Activated T-helper 17 cell treated with anti-CD3 and anti-CD28 coated beads, Interleukin-2, amount 50 U/mL, for 72 hours (primary cell): ENCODE measurements around the gene AGBL4. TPM values are rescaled to one million over a fixed set of nuclear protein-coding genes. Genes with fewer than 3 reads are reported as not detected.

Experiments
- ATAC-seq: fragments of 150-1000 bp; cut with Tn5 transposase; replicated peaks from 2 replicates; pipeline ENCODE4 v1.10.0; 2021; ENCODE audit warnings: mild to moderate bottlenecking, moderate library complexity
- H3K27ac Mint-ChIP-seq: one replicate; pipeline ENCODE4 v1.8.0; 2022; ENCODE audit warnings: mixed read lengths
- H3K27me3 Mint-ChIP-seq: one replicate; pipeline ENCODE4 v1.8.0; 2022; ENCODE audit warnings: mixed read lengths
- H3K36me3 Mint-ChIP-seq: one replicate; pipeline ENCODE4 v1.8.0; 2022; ENCODE audit warnings: low read depth, mild to moderate bottlenecking, mixed read lengths
- H3K4me1 Mint-ChIP-seq: one replicate; pipeline ENCODE4 v1.8.0; 2022; ENCODE audit warnings: mixed read lengths
- H3K4me3 Mint-ChIP-seq: one replicate; pipeline ENCODE4 v1.8.0; 2022; ENCODE audit warnings: mild to moderate bottlenecking, mixed read lengths
- H3K9me3 Mint-ChIP-seq: one replicate; pipeline ENCODE4 v1.8.0; 2022; ENCODE audit warnings: mixed read lengths
- total RNA-seq, 2 donors: library from RNA; stranded (reverse); gene quantifications; one replicate each; pipeline ENCODE4 v1.2.3, GENCODE V29; 2022

Gene AGBL4
- total RNA-seq, 2 donors from 2014 or later = not detected

DNA sequence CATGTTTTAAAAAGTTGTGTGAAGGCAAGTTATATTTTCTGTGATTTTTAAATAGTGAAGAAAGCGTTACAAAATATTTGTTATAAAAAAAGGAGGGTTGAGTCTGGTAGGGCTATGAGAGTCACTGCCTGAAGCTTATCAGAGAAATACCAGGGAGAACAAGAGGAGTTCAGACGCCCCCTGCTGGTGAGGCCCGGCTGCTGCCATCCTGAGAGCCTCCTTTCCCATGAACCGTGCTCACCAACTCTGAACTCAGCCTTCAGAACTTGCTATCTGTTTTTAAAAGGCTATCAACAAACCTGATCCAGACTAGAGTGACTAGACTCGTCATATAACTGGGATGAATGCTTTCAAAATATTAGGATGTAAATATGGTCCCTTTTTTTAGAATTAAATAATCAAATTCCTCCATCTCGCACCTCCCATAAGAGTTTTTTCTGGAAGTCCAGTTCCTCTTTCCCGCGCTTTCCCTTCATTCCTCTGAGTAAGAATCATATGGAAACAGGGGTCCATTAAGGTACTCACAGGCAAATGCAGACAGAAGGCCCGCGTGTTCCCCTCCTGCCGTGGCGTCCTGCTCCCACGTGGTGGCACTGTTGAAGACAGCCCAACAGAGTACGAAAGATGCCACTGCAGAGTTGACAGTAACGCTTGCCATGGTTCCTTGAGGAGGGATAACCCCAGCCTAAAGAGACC lies 1525.5 kb downstream of the AGBL4 start:
- peak; percentile 79 for ATAC-seq
- Mint-ChIP-seq H3K9me3 (no peaks in the 10 kb centered on the region), H3K27ac (no peak overlapping the region), H3K4me3 (no peak overlapping the region), H3K36me3 (no peaks in the 10 kb centered on the region), H3K4me1 (no peaks in the 10 kb centered on the region), H3K27me3 (peaks cover 3% of the 10 kb centered on the region)

- H3K36me3 Mint-ChIP-seq = no peaks in the 10 kb centered on the region
- no peak for ATAC-seq
- no peaks in the 10 kb centered on the region for H3K9me3 Mint-ChIP-seq
- no peak overlapping the region for H3K4me3 Mint-ChIP-seq
- peaks cover 7% of the 10 kb centered on the region for H3K27me3 Mint-ChIP-seq
- H3K27ac Mint-ChIP-seq = no peak overlapping the region
- H3K4me1 Mint-ChIP-seq = no peaks in the 10 kb centered on the region
Measured at GRCh38 chr1:48495911-48496310, 1527.8 kb downstream of the AGBL4 start.

GRCh38 chr1:48495166-48495565 lies 1528.6 kb downstream of the AGBL4 start:
- H3K4me3 Mint-ChIP-seq = no peak overlapping the region
- ATAC-seq = no peak
- no peaks in the 10 kb centered on the region for H3K4me1 Mint-ChIP-seq
- H3K27me3 Mint-ChIP-seq = peaks cover 7% of the 10 kb centered on the region
- H3K9me3 Mint-ChIP-seq = no peaks in the 10 kb centered on the region
- H3K36me3 Mint-ChIP-seq = no peaks in the 10 kb centered on the region
- no peak overlapping the region for H3K27ac Mint-ChIP-seq

DNA sequence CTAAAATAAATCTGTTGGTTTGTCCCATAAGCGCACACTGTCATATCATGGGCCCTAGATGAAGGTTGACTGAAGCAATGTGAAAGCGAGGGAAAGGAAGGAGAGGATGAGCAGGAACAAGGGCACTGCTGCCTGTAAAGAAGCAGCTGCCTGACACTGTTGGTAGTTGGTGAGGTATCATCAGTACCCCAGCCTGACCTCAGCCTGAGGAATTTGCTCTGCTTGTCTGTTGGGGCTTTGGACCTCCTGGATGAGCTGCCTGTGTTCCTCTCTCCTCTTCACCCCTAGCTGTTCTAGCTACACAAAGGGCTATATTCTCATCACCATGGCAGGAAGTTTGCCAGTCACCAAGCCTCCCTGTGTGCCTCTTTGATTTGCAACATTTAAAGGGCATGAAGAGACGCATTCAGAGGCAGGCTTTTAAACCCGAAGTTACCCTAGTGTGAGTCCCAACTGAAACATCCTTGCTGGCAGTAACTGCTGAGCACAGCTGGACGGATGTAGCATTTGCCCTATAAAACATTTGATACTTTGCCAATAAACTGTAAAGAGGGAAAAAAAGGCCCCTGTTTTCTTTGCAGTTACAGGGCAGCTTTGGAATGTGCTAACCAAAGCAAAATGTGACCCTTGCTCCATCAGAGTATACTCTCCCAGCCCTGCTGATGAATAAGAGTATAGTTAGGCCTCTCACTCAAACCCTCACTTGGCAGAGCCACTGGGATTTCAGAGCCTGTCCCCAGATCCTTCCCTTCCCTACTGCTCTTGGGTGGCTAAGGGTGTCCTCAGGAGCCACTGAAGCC lies 1529.6 kb downstream of the AGBL4 start:
- Mint-ChIP-seq H3K4me3 (no peak overlapping the region), H3K27ac (no peak overlapping the region), H3K36me3 (no peaks in the 10 kb centered on the region), H3K27me3 (peaks cover 7% of the 10 kb centered on the region), H3K9me3 (no peaks in the 10 kb centered on the region), H3K4me1 (no peaks in the 10 kb centered on the region)
- ATAC-seq = no peak

- Mint-ChIP-seq H3K4me3 (no peak overlapping the region), H3K9me3 (no peaks in the 10 kb centered on the region), H3K4me1 (no peaks in the 10 kb centered on the region), H3K27ac (no peak overlapping the region), H3K36me3 (no peaks in the 10 kb centered on the region), H3K27me3 (peaks cover 7% of the 10 kb centered on the region)
- ATAC-seq = no peak
Measured at GRCh38 chr1:48493041-48493440, 1530.7 kb downstream of the AGBL4 start.

- ATAC-seq = no peak
Measured at GRCh38 chr1:48492392-48492791, 1531.4 kb downstream of the AGBL4 start.

DNA sequence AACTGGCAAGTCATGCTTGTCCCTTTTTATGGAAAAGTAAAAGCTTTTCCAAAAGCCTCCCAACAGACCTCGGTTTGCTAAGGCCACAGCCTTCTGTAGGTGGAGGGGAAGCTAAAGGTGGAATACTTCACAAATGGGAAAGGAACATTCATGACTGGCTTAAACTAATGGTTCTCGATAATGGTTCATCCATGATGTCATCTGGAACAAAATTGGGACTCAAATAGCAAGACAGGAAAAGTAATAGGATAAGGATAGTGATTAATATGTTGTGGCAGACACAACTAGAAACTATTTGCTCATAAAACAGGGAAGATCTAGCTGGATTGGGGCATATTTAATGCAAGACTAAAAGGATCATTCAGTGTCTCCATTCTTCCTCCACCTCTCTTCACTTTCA lies 1535.0 kb downstream of the AGBL4 start:
- no peak for ATAC-seq
- Mint-ChIP-seq H3K4me1 (no peaks in the 10 kb centered on the region), H3K27ac (no peak overlapping the region), H3K27me3 (peaks cover 5% of the 10 kb centered on the region), H3K9me3 (no peaks in the 10 kb centered on the region), H3K4me3 (no peak overlapping the region), H3K36me3 (no peaks in the 10 kb centered on the region)

More at GRCh38 chr1:48492392-48492791, 1531.4 kb downstream of the AGBL4 start:
- no peaks in the 10 kb centered on the region for H3K9me3 Mint-ChIP-seq
- H3K4me3 Mint-ChIP-seq = no peak overlapping the region
- peaks cover 7% of the 10 kb centered on the region for H3K27me3 Mint-ChIP-seq
- H3K27ac Mint-ChIP-seq = no peak overlapping the region
- H3K4me1 Mint-ChIP-seq = no peaks in the 10 kb centered on the region
- H3K36me3 Mint-ChIP-seq = no peaks in the 10 kb centered on the region

Other genes starting within 250 kb of the AGBL4 start
- gene ELAVL4, start 85.0 kb upstream of the AGBL4 start, total RNA-seq = not detected